HG03439 (cell line): ENCODE results near the gene RHEB.

Experiments
- ATAC-seq: cut with Tn5 transposase; IDR thresholded peaks from one replicate; pipeline ENCODE4 v1.9.1; 2021; ENCODE audit warnings: mild to moderate bottlenecking, moderate library complexity; ENCODE audit not compliant: unreplicated experiment

RHEB gene

DNA sequence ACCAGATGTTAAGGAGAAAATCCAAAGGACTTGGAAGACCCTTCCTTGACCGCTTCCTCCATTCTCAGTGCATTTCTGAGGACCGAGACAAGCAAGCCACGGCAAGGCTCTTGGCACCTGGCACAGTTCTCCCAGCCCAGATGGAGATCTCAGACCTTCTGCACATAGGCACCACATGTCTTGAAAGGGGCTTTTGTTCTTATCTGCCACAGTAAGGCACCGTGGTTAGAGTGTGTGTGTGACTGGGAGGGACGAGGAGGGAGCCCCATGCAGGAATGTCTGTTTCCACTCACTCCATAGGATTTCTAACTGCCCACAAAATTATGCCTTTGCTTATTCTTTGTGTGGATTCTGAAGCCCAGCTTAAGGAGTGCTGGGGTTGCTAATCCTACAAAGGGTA, 99.6 kb downstream of the RHEB start:
- no peak for ATAC-seq

DNA sequence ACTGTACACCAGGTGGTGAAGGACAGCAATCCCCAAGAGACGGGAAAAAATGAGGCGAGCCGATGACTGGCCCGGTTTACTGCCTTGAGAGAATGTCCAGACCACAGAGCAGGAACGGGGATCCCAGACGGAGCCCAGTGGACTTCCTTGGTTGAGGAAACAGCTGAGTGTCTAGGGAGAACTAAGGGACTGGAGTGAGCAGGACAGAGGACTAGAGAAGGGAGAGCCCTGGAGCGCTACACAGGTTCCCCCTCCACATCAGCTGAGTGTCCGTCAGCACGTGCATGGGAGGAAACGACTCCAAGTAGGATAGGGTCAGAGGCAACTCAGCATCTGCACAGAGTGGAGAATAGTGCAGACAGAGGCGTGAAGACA, 102.8 kb downstream of the RHEB start:
- no peak for ATAC-seq

DNA sequence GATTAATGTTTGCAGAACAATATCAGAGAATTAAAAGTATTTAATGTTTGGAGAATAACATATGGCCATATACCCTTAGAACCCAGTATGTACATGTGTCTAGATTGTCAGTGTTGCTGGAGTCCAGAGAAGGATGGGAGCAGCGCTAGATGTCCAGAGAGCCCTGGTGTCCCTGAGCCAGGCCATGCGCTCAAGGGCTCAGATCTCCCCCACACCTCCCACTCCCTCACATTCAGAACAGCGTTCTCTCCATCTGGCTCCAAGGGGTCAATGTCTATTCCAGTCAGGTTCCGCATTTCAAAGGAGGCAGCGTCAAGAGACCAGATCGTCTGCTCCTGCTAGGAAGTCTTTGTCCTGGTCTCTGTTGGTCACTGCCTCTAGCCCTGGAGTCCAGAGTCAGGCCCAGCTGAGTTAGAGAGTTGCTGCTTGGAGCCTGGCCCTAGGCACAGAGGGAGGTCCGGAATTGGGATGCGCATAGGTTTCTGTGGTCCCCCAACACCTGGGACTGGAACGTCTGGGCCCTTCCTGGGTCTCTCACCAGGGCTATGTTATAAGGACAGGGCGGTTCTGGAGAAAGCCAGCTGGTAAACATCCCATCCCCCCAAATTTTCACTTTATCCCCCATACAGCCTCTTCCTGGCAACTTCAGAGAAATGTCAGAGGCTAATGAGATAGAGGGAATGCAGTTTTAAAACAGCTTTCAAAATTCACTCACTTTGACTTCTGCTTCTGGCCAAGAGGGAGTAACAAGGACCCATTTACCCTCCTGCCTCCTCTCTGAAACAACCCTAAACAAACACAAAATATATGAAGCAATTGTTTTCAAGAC, 103.4 kb downstream of the RHEB start:
- ATAC-seq = no peak
